ENCODE results near the gene TBX10.
"Not testable (repeated sequence)": the region's sequence is repeated elsewhere in the genome, so short reads cannot be mapped to it uniquely, and the experiment has no call there.

Gene TBX10

GRCh38 chr11:67639438-67639859 is at the start of gene TBX10:
Gene TBX10 (minus strand): TSS chr11:67639763. CDS start chr11:67639472, 291 bp downstream.
- DNase-seq = no peak

GRCh38 chr11:67689178-67689577 is 49.6 kb upstream of the TBX10 start:
- DNase-seq = no peak

- DNase-seq = no peak
These were observed 48.4 kb upstream of the TBX10 start for GRCh38 chr11:67687986-67688385.

- not testable (repeated sequence) for DNase-seq
These were observed 46.2 kb upstream of the TBX10 start for GRCh38 chr11:67685641-67686332.

- not testable (repeated sequence) for DNase-seq
These were observed 42.8 kb upstream of the TBX10 start for GRCh38 chr11:67682126-67683034.

- DNase-seq = no peak
These were observed 41.3 kb upstream of the TBX10 start for GRCh38 chr11:67680696-67681470.

GRCh38 chr11:67675058-67675747 is 35.6 kb upstream of the TBX10 start:
- no peak for DNase-seq

- DNase-seq = no peak
These were observed 34.9 kb upstream of the TBX10 start, which contains the start of gene ALDH3B2 for GRCh38 chr11:67674442-67674871. Gene ALDH3B2 (minus strand): TSS chr11:67674623. CDS start chr11:67666935, 7,688 bp downstream.

GRCh38 chr11:67673902-67674301 is 34.3 kb upstream of the TBX10 start:
- DNase-seq = no peak

GRCh38 chr11:67673358-67673757 is 33.8 kb upstream of the TBX10 start:
- no peak for DNase-seq

- DNase-seq = no peak
These were observed 31.6 kb upstream of the TBX10 start for GRCh38 chr11:67671211-67671520.

GRCh38 chr11:67670316-67671210 is 31.0 kb upstream of the TBX10 start:
- DNase-seq = no peak

GRCh38 chr11:67668192-67668551 is 28.6 kb upstream of the TBX10 start:
- DNase-seq = no peak

- DNase-seq = no peak
These were observed 28.1 kb upstream of the TBX10 start for GRCh38 chr11:67667490-67668191.

- DNase-seq = no peak
These were observed 27.3 kb upstream of the TBX10 start for GRCh38 chr11:67666676-67667489.

GRCh38 chr11:67666303-67666645 is 26.7 kb upstream of the TBX10 start:
- DNase-seq = no peak

- DNase-seq = no peak
These were observed 26.2 kb upstream of the TBX10 start for GRCh38 chr11:67665541-67666302.

- no peak for DNase-seq
These were observed 25.4 kb upstream of the TBX10 start for GRCh38 chr11:67664696-67665540.
